Measurements from ENCODE around the gene RAD52.

GRCh38 chr12:998020-998874 lies 48.8 kb upstream of the RAD52 start:
- TF ChIP-seq CTCF (IDR thresholded peaks at IDR 0.05; ENCODE audit: low read depth, low read length) = no peak
- no peak for TF ChIP-seq EZH2phosphoT487 (IDR thresholded peaks at IDR 0.05; ENCODE audit: low read depth)
